GM23338 (cell line): Measurements from ENCODE around the gene PODN. TPM values are rescaled to one million over a fixed set of nuclear protein-coding genes. Genes with fewer than 3 reads are reported as not detected.
A peak's percentile ranks its signal among the peaks of the same experiment; 100 is the strongest.

ENCODE experiments used
- ATAC-seq: fragments of 200-7000 bp; cut with Tn5 transposase; 3 replicates; pipeline ENCODE4 v1.9.1; 2020
- DNase-seq: peaks from one replicate; pipeline ENCODE4 v3.0.0-alpha.2; 2015; ENCODE audit warnings: low spot score
- H2AFZ ChIP-seq: fragments of 200-600 bp; sonication (generic); 2 replicates; pipeline ENCODE4 v1.8.0; 2016; ENCODE audit warnings: antibody characterized with exemption, mild to moderate bottlenecking, moderate library complexity
- H3F3A ChIP-seq: fragments of 200-600 bp; sonication (generic); replicated peaks from 2 replicates; pipeline ENCODE4 v1.8.0; 2017; ENCODE audit warnings: antibody characterized with exemption, mixed run types, low read depth
- H3K27ac ChIP-seq: fragments of 200-600 bp; sonication (generic); 2 replicates; pipeline ENCODE4 v1.6.1; 2016; ENCODE audit warnings: low read depth
- H3K27me3 ChIP-seq: fragments of 200-600 bp; sonication (generic); 2 replicates; pipeline ENCODE4 v1.8.0; 2016; ENCODE audit warnings: mild to moderate bottlenecking, mixed run types, moderate library complexity; ENCODE audit not compliant: insufficient read depth
- H3K36me3 ChIP-seq: fragments of 200-600 bp; sonication (generic); 2 replicates; pipeline ENCODE4 v1.8.0; 2016; ENCODE audit warnings: mild to moderate bottlenecking; ENCODE audit not compliant: insufficient read depth
- H3K4me1 ChIP-seq: fragments of 200-600 bp; sonication (generic); 2 replicates; pipeline ENCODE4 v1.8.0; 2016; ENCODE audit warnings: mild to moderate bottlenecking, moderate library complexity; ENCODE audit not compliant: insufficient read depth
- H3K4me2 ChIP-seq: fragments of 200-600 bp; sonication (generic); 2 replicates; pipeline ENCODE4 v1.7.1; 2017; ENCODE audit warnings: mixed run types
- H3K4me3 ChIP-seq: fragments of 200-600 bp; sonication (generic); 2 replicates; pipeline ENCODE4 v1.6.1; 2016; ENCODE audit warnings: mixed run types
- H3K79me2 ChIP-seq: fragments of 200-600 bp; sonication (generic); replicated peaks from 2 replicates; pipeline ENCODE4 v1.8.0; 2017; ENCODE audit warnings: mild to moderate bottlenecking; ENCODE audit not compliant: insufficient read depth
- H3K9me2 ChIP-seq: fragments of 200-600 bp; sonication (generic); 2 replicates; pipeline ENCODE4 v1.8.0; 2017; ENCODE audit not compliant: insufficient read depth
- H4K20me1 ChIP-seq: fragments of 200-600 bp; sonication (generic); replicated peaks from 2 replicates; pipeline ENCODE4 v1.8.0; 2017; ENCODE audit warnings: mild to moderate bottlenecking; ENCODE audit not compliant: insufficient read depth
- H3K27ac Mint-ChIP-seq: 2 replicates; pipeline ENCODE4 v1.8.0; 2020; ENCODE audit warnings: inconsistent platforms, mild to moderate bottlenecking, moderate library complexity, mixed read lengths
- H3K27me3 Mint-ChIP-seq: 3 replicates; pipeline ENCODE4 v1.8.0; 2022; ENCODE audit warnings: low read depth, mild to moderate bottlenecking, moderate library complexity, mixed read lengths, inconsistent platforms; ENCODE audit not compliant: insufficient read depth, poor library complexity
- H3K36me3 Mint-ChIP-seq: 3 replicates; pipeline ENCODE4 v1.8.0; 2021; ENCODE audit warnings: low read depth, mild to moderate bottlenecking, inconsistent platforms, moderate library complexity, mixed read lengths
- H3K4me1 Mint-ChIP-seq: 3 replicates; pipeline ENCODE4 v1.8.0; 2020; ENCODE audit warnings: mild to moderate bottlenecking, inconsistent platforms, mixed read lengths
- H3K4me3 Mint-ChIP-seq: 3 replicates; pipeline ENCODE4 v1.8.0; 2021; ENCODE audit warnings: moderate library complexity, mild to moderate bottlenecking, inconsistent platforms, mixed read lengths
- H3K9me3 Mint-ChIP-seq: 3 replicates; pipeline ENCODE4 v1.8.0; 2020; ENCODE audit warnings: moderate library complexity, mild to moderate bottlenecking, inconsistent platforms, mixed read lengths
- CREB1 ChIP-seq: fragments of 250-450 bp; sonication (Bioruptor Pico); IDR thresholded peaks from 2 replicates; pipeline ENCODE4 v1.5.0; 2020; ENCODE audit warnings: low read depth, mild to moderate bottlenecking, moderate library complexity
- EZH2 ChIP-seq: fragments of 200-600 bp; sonication (generic); IDR thresholded peaks from one replicate; pipeline ENCODE4 v1.8.0; 2017; ENCODE audit warnings: antibody characterized with exemption, mild to moderate bottlenecking, low read depth; ENCODE audit not compliant: unreplicated experiment
- EZH2phosphoT487 ChIP-seq: fragments of 200-600 bp; sonication (generic); IDR thresholded peaks from one replicate; pipeline ENCODE4 v1.8.1; 2018; ENCODE audit warnings: antibody characterized with exemption; ENCODE audit not compliant: unreplicated experiment
- JUNB ChIP-seq: IDR thresholded peaks from one replicate; pipeline ENCODE4 v1.6.1; 2016; ENCODE audit warnings: antibody characterized with exemption; ENCODE audit not compliant: unreplicated experiment
- NANOG ChIP-seq: IDR thresholded peaks from 2 replicates; pipeline ENCODE4 v1.6.1; 2016; ENCODE audit warnings: antibody characterized with exemption, borderline replicate concordance
- POLR2AphosphoS5 ChIP-seq: IDR thresholded peaks from 2 replicates; pipeline ENCODE4 v1.6.1; 2016; ENCODE audit warnings: antibody characterized with exemption, low read depth
- STAT1 ChIP-seq: IDR thresholded peaks from one replicate; pipeline ENCODE4 v1.6.1; 2016; ENCODE audit warnings: antibody characterized with exemption; ENCODE audit not compliant: unreplicated experiment
- ZNF114 ChIP-seq: fragments of 250-450 bp; sonication (Bioruptor Pico); IDR thresholded peaks from 2 replicates; pipeline ENCODE4 v1.5.0; 2020; ENCODE audit warnings: mild to moderate bottlenecking, moderate library complexity
- ZNF331 ChIP-seq: fragments of 250-450 bp; sonication (Bioruptor Pico); IDR thresholded peaks from 2 replicates; pipeline ENCODE4 v1.5.0; 2020; ENCODE audit warnings: low read depth, mild to moderate bottlenecking, moderate library complexity
- polyA plus RNA-seq: library from polyadenylated mRNA; unstranded; fragments of >200 nt; fragmentation: Nextera tagmentation; extraction: Ambion mirVana; gene quantifications from 2 replicates; pipeline ENCODE4 v1.2.1, GENCODE V29; 2016
- total RNA-seq: library from RNA; depleted of rRNA; stranded (reverse); fragments of >200 nt; shearing (Covaris generic); gene quantifications from 2 replicates; pipeline ENCODE4 v1.2.3, GENCODE V29; 2014
- TF ChIP-seq, protein P1 (sequence below): fragments of 250-450 bp; sonication (Bioruptor Pico); IDR thresholded peaks from 2 replicates; pipeline ENCODE4 v1.5.0; 2020; ENCODE audit warnings: mild to moderate bottlenecking, moderate library complexity
- TF ChIP-seq, protein P2 (sequence below), 2 experiments: fragments of 200-600 bp in 1 of 2; sonication (generic) in 1 of 2; conservative IDR thresholded peaks; 2 replicates each; pipeline versions ENCODE4 v1.5.1 to v1.6.1; 2016 to 2017; ENCODE audit warnings: antibody characterized with exemption in 2 of 2, low read depth in 2 of 2, mild to moderate bottlenecking in 2 of 2, moderate library complexity in 1 of 2
- TF ChIP-seq, protein P3 (sequence below): IDR thresholded peaks from one replicate; pipeline ENCODE4 v1.6.1; 2018; ENCODE audit warnings: antibody characterized with exemption; ENCODE audit not compliant: unreplicated experiment
- TF ChIP-seq, protein P4 (sequence below): IDR thresholded peaks from 2 replicates; pipeline ENCODE4 v1.6.1; 2016; ENCODE audit warnings: antibody characterized with exemption

The PODN gene
- total and polyA plus RNA-seq, 2 experiments from 2014 or later = 0.16 to 0.24 TPM

DNA sequence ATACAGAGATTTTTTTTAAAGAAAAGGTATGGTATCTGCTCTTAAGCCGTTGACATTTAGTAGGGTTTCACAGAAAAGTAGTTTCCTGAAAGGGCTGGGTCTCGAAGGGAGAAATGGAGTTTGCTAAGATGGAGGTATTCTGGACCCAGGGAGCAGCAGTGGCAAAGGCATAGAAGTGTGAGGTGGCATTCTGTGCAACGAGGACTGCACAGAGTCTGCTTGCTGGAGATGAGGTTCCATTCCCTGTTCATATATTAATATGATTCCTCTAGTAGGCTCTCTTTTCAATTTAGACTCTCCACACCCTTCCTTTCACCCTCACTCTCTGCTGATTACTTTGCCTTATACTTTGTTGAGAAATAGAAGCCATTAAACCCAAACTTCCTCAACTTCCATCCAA is 38.5 kb upstream of the PODN start:
- no peaks in the 10 kb centered on the region for H4K20me1 ChIP-seq
- TF ChIP-seq ZNF114 (CRISPR knock-in tag) (no peak), EZH2 (no peak), JUNB (no peak), ZNF331 (CRISPR knock-in tag) (no peak), NANOG (no peak), EZH2phosphoT487 (no peak), CREB1 (no peak), POLR2AphosphoS5 (no peak), STAT1 (no peak)
- TF ChIP-seq, protein P1, sequence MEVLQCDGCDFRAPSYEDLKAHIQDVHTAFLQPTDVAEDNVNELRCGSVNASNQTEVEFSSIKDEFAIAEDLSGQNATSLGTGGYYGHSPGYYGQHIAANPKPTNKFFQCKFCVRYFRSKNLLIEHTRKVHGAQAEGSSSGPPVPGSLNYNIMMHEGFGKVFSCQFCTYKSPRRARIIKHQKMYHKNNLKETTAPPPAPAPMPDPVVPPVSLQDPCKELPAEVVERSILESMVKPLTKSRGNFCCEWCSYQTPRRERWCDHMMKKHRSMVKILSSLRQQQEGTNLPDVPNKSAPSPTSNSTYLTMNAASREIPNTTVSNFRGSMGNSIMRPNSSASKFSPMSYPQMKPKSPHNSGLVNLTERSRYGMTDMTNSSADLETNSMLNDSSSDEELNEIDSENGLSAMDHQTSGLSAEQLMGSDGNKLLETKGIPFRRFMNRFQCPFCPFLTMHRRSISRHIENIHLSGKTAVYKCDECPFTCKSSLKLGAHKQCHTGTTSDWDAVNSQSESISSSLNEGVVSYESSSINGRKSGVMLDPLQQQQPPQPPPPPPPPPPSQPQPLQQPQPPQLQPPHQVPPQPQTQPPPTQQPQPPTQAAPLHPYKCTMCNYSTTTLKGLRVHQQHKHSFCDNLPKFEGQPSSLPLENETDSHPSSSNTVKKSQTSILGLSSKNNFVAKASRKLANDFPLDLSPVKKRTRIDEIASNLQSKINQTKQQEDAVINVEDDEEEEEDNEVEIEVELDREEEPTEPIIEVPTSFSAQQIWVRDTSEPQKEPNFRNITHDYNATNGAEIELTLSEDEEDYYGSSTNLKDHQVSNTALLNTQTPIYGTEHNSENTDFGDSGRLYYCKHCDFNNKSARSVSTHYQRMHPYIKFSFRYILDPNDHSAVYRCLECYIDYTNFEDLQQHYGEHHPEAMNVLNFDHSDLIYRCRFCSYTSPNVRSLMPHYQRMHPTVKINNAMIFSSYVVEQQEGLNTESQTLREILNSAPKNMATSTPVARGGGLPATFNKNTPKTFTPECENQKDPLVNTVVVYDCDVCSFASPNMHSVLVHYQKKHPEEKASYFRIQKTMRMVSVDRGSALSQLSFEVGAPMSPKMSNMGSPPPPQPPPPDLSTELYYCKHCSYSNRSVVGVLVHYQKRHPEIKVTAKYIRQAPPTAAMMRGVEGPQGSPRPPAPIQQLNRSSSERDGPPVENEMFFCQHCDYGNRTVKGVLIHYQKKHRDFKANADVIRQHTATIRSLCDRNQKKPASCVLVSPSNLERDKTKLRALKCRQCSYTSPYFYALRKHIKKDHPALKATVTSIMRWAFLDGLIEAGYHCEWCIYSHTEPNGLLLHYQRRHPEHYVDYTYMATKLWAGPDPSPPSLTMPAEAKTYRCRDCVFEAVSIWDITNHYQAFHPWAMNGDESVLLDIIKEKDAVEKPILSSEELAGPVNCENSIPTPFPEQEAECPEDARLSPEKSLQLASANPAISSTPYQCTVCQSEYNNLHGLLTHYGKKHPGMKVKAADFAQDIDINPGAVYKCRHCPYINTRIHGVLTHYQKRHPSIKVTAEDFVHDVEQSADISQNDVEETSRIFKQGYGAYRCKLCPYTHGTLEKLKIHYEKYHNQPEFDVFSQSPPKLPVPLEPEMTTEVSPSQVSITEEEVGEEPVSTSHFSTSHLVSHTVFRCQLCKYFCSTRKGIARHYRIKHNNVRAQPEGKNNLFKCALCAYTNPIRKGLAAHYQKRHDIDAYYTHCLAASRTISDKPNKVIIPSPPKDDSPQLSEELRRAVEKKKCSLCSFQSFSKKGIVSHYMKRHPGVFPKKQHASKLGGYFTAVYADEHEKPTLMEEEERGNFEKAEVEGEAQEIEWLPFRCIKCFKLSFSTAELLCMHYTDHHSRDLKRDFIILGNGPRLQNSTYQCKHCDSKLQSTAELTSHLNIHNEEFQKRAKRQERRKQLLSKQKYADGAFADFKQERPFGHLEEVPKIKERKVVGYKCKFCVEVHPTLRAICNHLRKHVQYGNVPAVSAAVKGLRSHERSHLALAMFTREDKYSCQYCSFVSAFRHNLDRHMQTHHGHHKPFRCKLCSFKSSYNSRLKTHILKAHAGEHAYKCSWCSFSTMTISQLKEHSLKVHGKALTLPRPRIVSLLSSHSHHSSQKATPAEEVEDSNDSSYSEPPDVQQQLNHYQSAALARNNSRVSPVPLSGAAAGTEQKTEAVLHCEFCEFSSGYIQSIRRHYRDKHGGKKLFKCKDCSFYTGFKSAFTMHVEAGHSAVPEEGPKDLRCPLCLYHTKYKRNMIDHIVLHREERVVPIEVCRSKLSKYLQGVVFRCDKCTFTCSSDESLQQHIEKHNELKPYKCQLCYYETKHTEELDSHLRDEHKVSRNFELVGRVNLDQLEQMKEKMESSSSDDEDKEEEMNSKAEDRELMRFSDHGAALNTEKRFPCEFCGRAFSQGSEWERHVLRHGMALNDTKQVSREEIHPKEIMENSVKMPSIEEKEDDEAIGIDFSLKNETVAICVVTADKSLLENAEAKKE (CRISPR knock-in tag) = no peak
- TF ChIP-seq, protein P2, sequence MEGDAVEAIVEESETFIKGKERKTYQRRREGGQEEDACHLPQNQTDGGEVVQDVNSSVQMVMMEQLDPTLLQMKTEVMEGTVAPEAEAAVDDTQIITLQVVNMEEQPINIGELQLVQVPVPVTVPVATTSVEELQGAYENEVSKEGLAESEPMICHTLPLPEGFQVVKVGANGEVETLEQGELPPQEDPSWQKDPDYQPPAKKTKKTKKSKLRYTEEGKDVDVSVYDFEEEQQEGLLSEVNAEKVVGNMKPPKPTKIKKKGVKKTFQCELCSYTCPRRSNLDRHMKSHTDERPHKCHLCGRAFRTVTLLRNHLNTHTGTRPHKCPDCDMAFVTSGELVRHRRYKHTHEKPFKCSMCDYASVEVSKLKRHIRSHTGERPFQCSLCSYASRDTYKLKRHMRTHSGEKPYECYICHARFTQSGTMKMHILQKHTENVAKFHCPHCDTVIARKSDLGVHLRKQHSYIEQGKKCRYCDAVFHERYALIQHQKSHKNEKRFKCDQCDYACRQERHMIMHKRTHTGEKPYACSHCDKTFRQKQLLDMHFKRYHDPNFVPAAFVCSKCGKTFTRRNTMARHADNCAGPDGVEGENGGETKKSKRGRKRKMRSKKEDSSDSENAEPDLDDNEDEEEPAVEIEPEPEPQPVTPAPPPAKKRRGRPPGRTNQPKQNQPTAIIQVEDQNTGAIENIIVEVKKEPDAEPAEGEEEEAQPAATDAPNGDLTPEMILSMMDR (conservative IDR thresholded peaks at IDR 0.05; ENCODE audit: low read depth in 2 of 2) = no peak
- TF ChIP-seq, protein P3, sequence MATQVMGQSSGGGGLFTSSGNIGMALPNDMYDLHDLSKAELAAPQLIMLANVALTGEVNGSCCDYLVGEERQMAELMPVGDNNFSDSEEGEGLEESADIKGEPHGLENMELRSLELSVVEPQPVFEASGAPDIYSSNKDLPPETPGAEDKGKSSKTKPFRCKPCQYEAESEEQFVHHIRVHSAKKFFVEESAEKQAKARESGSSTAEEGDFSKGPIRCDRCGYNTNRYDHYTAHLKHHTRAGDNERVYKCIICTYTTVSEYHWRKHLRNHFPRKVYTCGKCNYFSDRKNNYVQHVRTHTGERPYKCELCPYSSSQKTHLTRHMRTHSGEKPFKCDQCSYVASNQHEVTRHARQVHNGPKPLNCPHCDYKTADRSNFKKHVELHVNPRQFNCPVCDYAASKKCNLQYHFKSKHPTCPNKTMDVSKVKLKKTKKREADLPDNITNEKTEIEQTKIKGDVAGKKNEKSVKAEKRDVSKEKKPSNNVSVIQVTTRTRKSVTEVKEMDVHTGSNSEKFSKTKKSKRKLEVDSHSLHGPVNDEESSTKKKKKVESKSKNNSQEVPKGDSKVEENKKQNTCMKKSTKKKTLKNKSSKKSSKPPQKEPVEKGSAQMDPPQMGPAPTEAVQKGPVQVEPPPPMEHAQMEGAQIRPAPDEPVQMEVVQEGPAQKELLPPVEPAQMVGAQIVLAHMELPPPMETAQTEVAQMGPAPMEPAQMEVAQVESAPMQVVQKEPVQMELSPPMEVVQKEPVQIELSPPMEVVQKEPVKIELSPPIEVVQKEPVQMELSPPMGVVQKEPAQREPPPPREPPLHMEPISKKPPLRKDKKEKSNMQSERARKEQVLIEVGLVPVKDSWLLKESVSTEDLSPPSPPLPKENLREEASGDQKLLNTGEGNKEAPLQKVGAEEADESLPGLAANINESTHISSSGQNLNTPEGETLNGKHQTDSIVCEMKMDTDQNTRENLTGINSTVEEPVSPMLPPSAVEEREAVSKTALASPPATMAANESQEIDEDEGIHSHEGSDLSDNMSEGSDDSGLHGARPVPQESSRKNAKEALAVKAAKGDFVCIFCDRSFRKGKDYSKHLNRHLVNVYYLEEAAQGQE = no peak
- TF ChIP-seq, protein P4, sequence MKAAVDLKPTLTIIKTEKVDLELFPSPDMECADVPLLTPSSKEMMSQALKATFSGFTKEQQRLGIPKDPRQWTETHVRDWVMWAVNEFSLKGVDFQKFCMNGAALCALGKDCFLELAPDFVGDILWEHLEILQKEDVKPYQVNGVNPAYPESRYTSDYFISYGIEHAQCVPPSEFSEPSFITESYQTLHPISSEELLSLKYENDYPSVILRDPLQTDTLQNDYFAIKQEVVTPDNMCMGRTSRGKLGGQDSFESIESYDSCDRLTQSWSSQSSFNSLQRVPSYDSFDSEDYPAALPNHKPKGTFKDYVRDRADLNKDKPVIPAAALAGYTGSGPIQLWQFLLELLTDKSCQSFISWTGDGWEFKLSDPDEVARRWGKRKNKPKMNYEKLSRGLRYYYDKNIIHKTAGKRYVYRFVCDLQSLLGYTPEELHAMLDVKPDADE = no peak
- Mint-ChIP-seq H3K9me3 (no peaks in the 10 kb centered on the region), H3K4me1 (no peaks in the 10 kb centered on the region), H3K27ac (no peak overlapping the region), H3K4me3 (no peak overlapping the region), H3K36me3 (no peaks in the 10 kb centered on the region), H3K27me3 (peaks cover 2% of the 10 kb centered on the region)
- no peaks in the 10 kb centered on the region for H3F3A ChIP-seq
- no peaks in the 10 kb centered on the region for H3K4me1 ChIP-seq
- peaks cover 13% of the 10 kb centered on the region; the same call in 1 of the 2 replicates for H3K79me2 ChIP-seq
- no peaks in the 10 kb centered on the region for H3K36me3 ChIP-seq
- ATAC-seq = no peak
- H3K4me3 ChIP-seq = no peak overlapping the region
- peak overlapping the region; percentile 26; the same call in 1 of the 2 replicates for H3K27ac ChIP-seq
- DNase-seq = no peak
- no peak overlapping the region for H3K4me2 ChIP-seq
- H3K9me2 ChIP-seq = no peaks in the 10 kb centered on the region
- H2AFZ ChIP-seq = no peak overlapping the region
- no peaks in the 10 kb centered on the region for H3K27me3 ChIP-seq
